MM.1S (cell line): ENCODE data around the gene MON1B.

Source experiments
- DNase-seq: peaks from one replicate; pipeline ENCODE4 v3.0.0-alpha.2; 2015
- H2AFZ ChIP-seq: fragments of 300-600 bp; sonication (generic); 2 replicates; pipeline ENCODE4 v1.6.0; 2016; ENCODE audit warnings: antibody characterized with exemption, low read length
- H3F3A ChIP-seq: fragments of 300-600 bp; sonication (generic); 2 replicates; pipeline ENCODE4 v1.6.1; 2016; ENCODE audit warnings: mild to moderate bottlenecking, antibody characterized with exemption, low read length, moderate library complexity, mixed read lengths; ENCODE audit not compliant: insufficient read depth
- H3K27ac ChIP-seq: fragments of 300-600 bp; sonication (generic); 2 replicates; pipeline ENCODE4 v1.5.1; 2016; ENCODE audit warnings: mild to moderate bottlenecking, low read length
- H3K27me3 ChIP-seq: fragments of 300-600 bp; sonication (generic); replicated peaks from 2 replicates; pipeline ENCODE4 v1.6.0; 2016; ENCODE audit warnings: low read length; ENCODE audit not compliant: insufficient read depth
- H3K36me3 ChIP-seq: fragments of 300-600 bp; sonication (generic); replicated peaks from 2 replicates; pipeline ENCODE4 v1.6.1; 2016; ENCODE audit warnings: mild to moderate bottlenecking, low read length, mixed read lengths; ENCODE audit not compliant: insufficient read depth
- H3K4me1 ChIP-seq: fragments of 300-600 bp; sonication (generic); 2 replicates; pipeline ENCODE4 v1.6.1; 2016; ENCODE audit warnings: low read length, mixed read lengths
- H3K4me2 ChIP-seq: fragments of 300-600 bp; sonication (generic); 2 replicates; pipeline ENCODE4 v1.6.0; 2016; ENCODE audit warnings: low read depth, low read length
- H3K4me3 ChIP-seq: fragments of 300-600 bp; sonication (generic); 2 replicates; pipeline ENCODE4 v1.5.1; 2016; ENCODE audit warnings: low read length, mixed read lengths
- H3K79me2 ChIP-seq: fragments of 300-600 bp; sonication (generic); 2 replicates; pipeline ENCODE4 v1.6.1; 2016; ENCODE audit warnings: mixed run types, low read length, mixed read lengths
- H3K9ac ChIP-seq: fragments of 300-600 bp; sonication (generic); 2 replicates; pipeline ENCODE4 v1.6.1; 2016; ENCODE audit warnings: low read length, mixed read lengths
- H3K9me2 ChIP-seq: fragments of 300-600 bp; sonication (generic); replicated peaks from 2 replicates; pipeline ENCODE4 v1.6.1; 2016; ENCODE audit warnings: mild to moderate bottlenecking, low read length, mixed read lengths; ENCODE audit not compliant: insufficient read depth
- H3K9me3 ChIP-seq: fragments of 300-600 bp; sonication (generic); replicated peaks from 2 replicates; pipeline ENCODE4 v1.6.1; 2016; ENCODE audit warnings: mild to moderate bottlenecking, low read length, mixed read lengths; ENCODE audit not compliant: insufficient read depth
- H4K20me1 ChIP-seq: fragments of 300-600 bp; sonication (generic); 2 replicates; pipeline ENCODE4 v1.6.1; 2016; ENCODE audit warnings: mild to moderate bottlenecking, low read length, moderate library complexity, mixed read lengths; ENCODE audit not compliant: insufficient read depth
- CTCF ChIP-seq: fragments of 300-600 bp; sonication (generic); IDR thresholded peaks from 2 replicates; pipeline ENCODE4 v1.5.1; 2016; ENCODE audit warnings: antibody characterized with exemption, low read length, mixed read lengths
- EZH2 ChIP-seq: fragments of 300-600 bp; sonication (generic); optimal IDR thresholded peaks from 2 replicates; pipeline ENCODE3; 2017; ENCODE audit warnings: low read depth, mild to moderate bottlenecking, antibody characterized with exemption, low read length, mixed read lengths
- EZH2phosphoT487 ChIP-seq: fragments of 300-600 bp; sonication (generic); IDR thresholded peaks from 2 replicates; pipeline ENCODE4 v1.6.1; 2018; ENCODE audit warnings: antibody characterized with exemption, low read length

Gene MON1B

GRCh38 chr16:77219437-77219836 lies 28.4 kb downstream of the MON1B start:
- Histone ChIP-seq H4K20me1 (no peaks in the 10 kb centered on the region), H3K9ac (no peak overlapping the region), H3K4me2 (no peak overlapping the region), H3F3A (no peaks in the 10 kb centered on the region), H3K27ac (no peak overlapping the region), H3K9me3 (no peaks in the 10 kb centered on the region), H3K79me2 (no peaks in the 10 kb centered on the region), H3K36me3 (no peaks in the 10 kb centered on the region), H3K4me3 (no peak overlapping the region), H3K9me2 (no peaks in the 10 kb centered on the region), H3K4me1 (no peaks in the 10 kb centered on the region), H3K27me3 (no peaks in the 10 kb centered on the region), H2AFZ (no peak overlapping the region)
- TF ChIP-seq EZH2phosphoT487 (no peak), CTCF (no peak), EZH2 (no peak)
- DNase-seq, result no peak

- Histone ChIP-seq H3K4me1 (no peaks in the 10 kb centered on the region), H3K27ac (no peak overlapping the region), H3K4me3 (no peak overlapping the region), H3K36me3 (no peaks in the 10 kb centered on the region), H3F3A (no peaks in the 10 kb centered on the region), H3K27me3 (no peaks in the 10 kb centered on the region), H2AFZ (no peak overlapping the region), H3K9me3 (no peaks in the 10 kb centered on the region), H3K4me2 (no peak overlapping the region), H3K79me2 (no peaks in the 10 kb centered on the region), H3K9ac (no peak overlapping the region), H4K20me1 (no peaks in the 10 kb centered on the region), H3K9me2 (no peaks in the 10 kb centered on the region)
- TF ChIP-seq EZH2phosphoT487 (no peak), EZH2 (no peak), CTCF (no peak)
- no peak for DNase-seq
Observed at GRCh38 chr16:77220427-77220826, 29.4 kb downstream of the MON1B start.

- Histone ChIP-seq H3K9ac (no peak overlapping the region), H3F3A (no peaks in the 10 kb centered on the region), H3K4me2 (no peak overlapping the region), H3K9me2 (no peaks in the 10 kb centered on the region), H3K4me1 (no peaks in the 10 kb centered on the region), H4K20me1 (no peaks in the 10 kb centered on the region), H3K9me3 (no peaks in the 10 kb centered on the region), H3K27me3 (no peaks in the 10 kb centered on the region), H2AFZ (no peak overlapping the region), H3K27ac (no peak overlapping the region), H3K4me3 (no peak overlapping the region), H3K36me3 (no peaks in the 10 kb centered on the region), H3K79me2 (no peaks in the 10 kb centered on the region)
- DNase-seq, result no peak
- TF ChIP-seq CTCF (no peak), EZH2 (no peak), EZH2phosphoT487 (no peak)
Observed at GRCh38 chr16:77221482-77221881, 30.5 kb downstream of the MON1B start.
